SU-DHL-6 (cell line): Measurements from ENCODE around the gene TC2N.

ENCODE experiments used
- H2AFZ ChIP-seq: fragments of 200-600 bp; sonication (generic); 2 replicates; pipeline ENCODE4 v1.6.1; 2014; ENCODE audit warnings: low read depth, mild to moderate bottlenecking, moderate library complexity, mixed read lengths, antibody characterized with exemption, low read length; ENCODE audit not compliant: severe bottlenecking
- H3F3A ChIP-seq: fragments of 200-600 bp; shearing (Covaris generic); 2 replicates; pipeline ENCODE4 v1.6.0; 2016; ENCODE audit warnings: antibody characterized with exemption, mild to moderate bottlenecking; ENCODE audit not compliant: insufficient read depth
- H3K27ac ChIP-seq: fragments of 200-600 bp; sonication (generic); 2 replicates; pipeline ENCODE4 v1.5.1; 2016; ENCODE audit warnings: low read depth, mild to moderate bottlenecking, low read length, moderate library complexity, mixed read lengths
- H3K27me3 ChIP-seq: fragments of 200-600 bp; sonication (generic), shearing (Covaris generic); 2 replicates; pipeline ENCODE4 v1.6.0; 2014; ENCODE audit warnings: mild to moderate bottlenecking, low read length
- H3K36me3 ChIP-seq: fragments of 200-600 bp; sonication (generic); 2 replicates; pipeline ENCODE4 v1.6.1; 2014; ENCODE audit warnings: mild to moderate bottlenecking, low read length, mixed read lengths
- H3K4me2 ChIP-seq: fragments of 300-600, 200-600 bp; shearing (Covaris generic), sonication (generic); 2 replicates; pipeline ENCODE4 v1.6.0; 2014; ENCODE audit warnings: low read length, low read depth, mild to moderate bottlenecking; ENCODE audit not compliant: poor library complexity, severe bottlenecking
- H3K4me3 ChIP-seq: fragments of 200-600 bp; sonication (generic); 2 replicates; pipeline ENCODE4 v1.5.1; 2014; ENCODE audit warnings: antibody characterized with exemption, low read length, mild to moderate bottlenecking, mixed read lengths; ENCODE audit not compliant: insufficient read depth, poor library complexity, severe bottlenecking
- H3K79me2 ChIP-seq: fragments of 200-600 bp; sonication (generic); 2 replicates; pipeline ENCODE4 v1.6.1; 2014; ENCODE audit warnings: mild to moderate bottlenecking, low read length, moderate library complexity; ENCODE audit not compliant: insufficient read depth
- H3K9ac ChIP-seq: fragments of 200-600 bp; sonication (generic); 2 replicates; pipeline ENCODE4 v1.7.0; 2014; ENCODE audit warnings: mild to moderate bottlenecking, low read length
- H3K9me2 ChIP-seq: fragments of 200-600 bp; sonication (generic); replicated peaks from 2 replicates; pipeline ENCODE4 v1.6.1; 2014; ENCODE audit warnings: low read length; ENCODE audit not compliant: insufficient read depth
- H3K9me3 ChIP-seq: fragments of 200-600 bp; sonication (generic); 2 replicates; pipeline ENCODE4 v1.6.1; 2014; ENCODE audit warnings: low read length, mixed read lengths; ENCODE audit not compliant: insufficient read depth
- H4K20me1 ChIP-seq: fragments of 200-600 bp; sonication (generic); 2 replicates; pipeline ENCODE4 v1.6.1; 2014; ENCODE audit warnings: low read depth, mild to moderate bottlenecking, antibody characterized with exemption, low read length, moderate library complexity, mixed read lengths
- EZH2phosphoT487 ChIP-seq: fragments of 200-600 bp; sonication (generic), shearing (Covaris generic); conservative IDR thresholded peaks from 2 replicates; pipeline ENCODE4 v1.6.1; 2018; ENCODE audit warnings: mild to moderate bottlenecking, antibody characterized with exemption, low read length, moderate library complexity, mixed read lengths
- TF ChIP-seq, protein P1 (sequence below): fragments of 200-600 bp; sonication (generic); IDR thresholded peaks from one replicate; pipeline ENCODE4 v1.5.1; 2017; ENCODE audit warnings: antibody characterized with exemption, mild to moderate bottlenecking, low read length, moderate library complexity; ENCODE audit not compliant: insufficient read depth, poor library complexity, severe bottlenecking

Gene TC2N

DNA sequence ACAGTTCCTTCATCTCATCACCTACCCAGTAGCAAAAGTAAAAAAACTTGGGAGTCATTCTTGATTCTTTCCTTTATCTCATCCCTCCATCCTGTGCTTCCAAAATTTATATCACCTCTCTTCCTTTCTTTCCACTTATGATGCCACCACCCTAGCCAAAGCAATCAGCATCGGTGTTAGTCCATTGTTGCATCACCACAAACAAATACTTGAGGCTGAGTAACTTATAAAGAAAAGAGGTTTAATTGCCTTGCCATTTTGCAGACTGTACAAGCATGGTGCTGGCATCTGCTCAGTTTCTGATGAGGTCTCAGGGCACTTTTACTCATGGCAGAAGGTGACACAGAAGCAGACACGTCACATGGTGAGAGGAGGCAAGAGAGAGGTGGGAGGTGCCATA, 115.6 kb downstream of the TC2N start:
- Histone ChIP-seq H3K4me2 (no peak overlapping the region), H3K9ac (no peak overlapping the region), H2AFZ (no peak overlapping the region), H3F3A (no peaks in the 10 kb centered on the region), H3K36me3 (no peaks in the 10 kb centered on the region), H3K9me3 (no peaks in the 10 kb centered on the region), H3K27me3 (no peaks in the 10 kb centered on the region; the same call in 1 of the 2 replicates), H3K27ac (no peak overlapping the region), H3K4me3 (no peak overlapping the region), H3K9me2 (no peaks in the 10 kb centered on the region), H4K20me1 (no peaks in the 10 kb centered on the region), H3K79me2 (no peaks in the 10 kb centered on the region)
- TF ChIP-seq, protein P1, sequence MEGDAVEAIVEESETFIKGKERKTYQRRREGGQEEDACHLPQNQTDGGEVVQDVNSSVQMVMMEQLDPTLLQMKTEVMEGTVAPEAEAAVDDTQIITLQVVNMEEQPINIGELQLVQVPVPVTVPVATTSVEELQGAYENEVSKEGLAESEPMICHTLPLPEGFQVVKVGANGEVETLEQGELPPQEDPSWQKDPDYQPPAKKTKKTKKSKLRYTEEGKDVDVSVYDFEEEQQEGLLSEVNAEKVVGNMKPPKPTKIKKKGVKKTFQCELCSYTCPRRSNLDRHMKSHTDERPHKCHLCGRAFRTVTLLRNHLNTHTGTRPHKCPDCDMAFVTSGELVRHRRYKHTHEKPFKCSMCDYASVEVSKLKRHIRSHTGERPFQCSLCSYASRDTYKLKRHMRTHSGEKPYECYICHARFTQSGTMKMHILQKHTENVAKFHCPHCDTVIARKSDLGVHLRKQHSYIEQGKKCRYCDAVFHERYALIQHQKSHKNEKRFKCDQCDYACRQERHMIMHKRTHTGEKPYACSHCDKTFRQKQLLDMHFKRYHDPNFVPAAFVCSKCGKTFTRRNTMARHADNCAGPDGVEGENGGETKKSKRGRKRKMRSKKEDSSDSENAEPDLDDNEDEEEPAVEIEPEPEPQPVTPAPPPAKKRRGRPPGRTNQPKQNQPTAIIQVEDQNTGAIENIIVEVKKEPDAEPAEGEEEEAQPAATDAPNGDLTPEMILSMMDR: no peak
- no peak for TF ChIP-seq EZH2phosphoT487

DNA sequence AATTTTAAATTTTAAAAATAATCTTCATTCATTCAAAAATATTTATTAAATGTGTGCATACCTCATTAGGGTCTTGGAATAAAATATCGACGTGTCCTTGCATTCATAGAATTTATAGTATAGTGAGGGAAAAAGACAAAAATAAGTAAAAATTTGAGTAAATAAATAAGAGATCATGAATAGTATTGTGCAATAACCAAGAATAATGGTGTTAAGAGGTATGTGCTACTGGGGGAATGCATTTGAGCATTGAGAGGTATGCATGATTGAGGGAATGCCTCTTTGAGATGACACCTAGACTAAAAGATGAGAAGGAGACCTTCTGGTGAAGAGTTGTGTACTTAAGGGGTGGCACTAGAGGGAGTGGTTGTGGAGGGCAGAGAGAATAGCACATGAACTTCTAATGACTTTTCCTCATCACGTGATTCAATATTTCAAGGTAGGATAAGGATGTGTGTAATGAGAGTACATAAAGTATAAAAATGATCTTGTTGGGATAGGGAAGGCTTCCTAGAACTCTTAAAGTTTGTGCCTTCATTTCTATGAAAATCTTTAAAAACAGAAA, 116.6 kb downstream of the TC2N start:
- no peaks in the 10 kb centered on the region for H3K9me2 ChIP-seq
- TF ChIP-seq EZH2phosphoT487: no peak
- TF ChIP-seq, protein P1: no peak
- no peaks in the 10 kb centered on the region for H3K9me3 ChIP-seq
- no peaks in the 10 kb centered on the region for H4K20me1 ChIP-seq
- no peak overlapping the region for H3K27ac ChIP-seq
- no peaks in the 10 kb centered on the region for H3K36me3 ChIP-seq
- no peak overlapping the region for H3K9ac ChIP-seq
- no peak overlapping the region for H2AFZ ChIP-seq
- no peaks in the 10 kb centered on the region for H3K79me2 ChIP-seq
- no peak overlapping the region for H3K4me3 ChIP-seq
- H3K4me2 ChIP-seq: no peak overlapping the region
- no peaks in the 10 kb centered on the region for H3F3A ChIP-seq
- H3K27me3 ChIP-seq: no peaks in the 10 kb centered on the region; the same call in 1 of the 2 replicates

DNA sequence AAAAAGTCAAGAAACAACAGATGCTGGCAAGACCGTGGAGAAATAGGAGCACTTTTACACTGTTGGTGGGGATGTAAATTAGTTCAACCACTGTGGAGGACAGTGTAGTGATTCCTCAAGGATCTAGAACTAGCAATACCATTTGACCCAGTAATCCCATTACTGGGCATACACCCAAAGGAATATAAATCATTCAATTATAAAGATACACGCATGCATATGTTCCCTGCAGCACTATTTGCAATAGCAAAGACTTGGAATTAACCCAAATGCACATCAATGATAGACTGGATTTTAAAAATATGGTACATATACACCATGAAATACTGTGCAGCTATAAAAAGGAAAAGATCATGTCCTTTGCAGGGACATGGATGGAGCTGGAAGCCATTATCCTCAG, 117.5 kb downstream of the TC2N start:
- Histone ChIP-seq H3F3A (no peaks in the 10 kb centered on the region), H3K27me3 (no peaks in the 10 kb centered on the region; the same call in 1 of the 2 replicates), H3K4me2 (no peak overlapping the region), H3K36me3 (no peaks in the 10 kb centered on the region), H3K9me2 (no peaks in the 10 kb centered on the region), H4K20me1 (no peaks in the 10 kb centered on the region), H3K27ac (no peak overlapping the region), H3K79me2 (no peaks in the 10 kb centered on the region), H2AFZ (no peak overlapping the region), H3K4me3 (no peak overlapping the region), H3K9me3 (no peaks in the 10 kb centered on the region), H3K9ac (no peak overlapping the region)
- TF ChIP-seq, protein P1: no peak
- no peak for TF ChIP-seq EZH2phosphoT487

DNA sequence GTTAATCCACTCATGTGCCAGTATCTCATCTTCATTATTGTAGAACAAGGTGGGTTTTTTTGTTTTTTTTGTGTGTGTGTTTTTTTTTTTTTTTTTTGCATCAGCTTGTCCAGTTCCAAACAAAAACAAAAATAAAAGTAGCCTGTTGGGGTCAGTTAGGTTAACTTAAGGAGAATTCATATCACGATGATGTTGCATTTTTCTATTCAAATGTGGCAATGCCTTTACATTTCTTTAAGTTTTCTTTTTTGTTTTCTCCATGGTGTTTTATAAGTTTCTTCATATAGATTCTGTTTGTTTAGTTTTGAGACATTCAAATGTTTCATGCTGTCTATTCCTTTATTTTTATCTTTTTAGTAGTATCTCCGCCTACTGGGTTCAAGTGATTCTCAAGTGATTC, 119.3 kb downstream of the TC2N start:
- Histone ChIP-seq H4K20me1 (no peaks in the 10 kb centered on the region), H3K27me3 (no peaks in the 10 kb centered on the region; the same call in 1 of the 2 replicates), H3K4me3 (no peak overlapping the region), H3K79me2 (no peaks in the 10 kb centered on the region), H3K9ac (no peak overlapping the region), H3K9me3 (no peaks in the 10 kb centered on the region), H3K4me2 (no peak overlapping the region), H3K36me3 (no peaks in the 10 kb centered on the region), H3K27ac (no peak overlapping the region), H2AFZ (no peak overlapping the region), H3K9me2 (no peaks in the 10 kb centered on the region), H3F3A (no peaks in the 10 kb centered on the region)
- no peak for TF ChIP-seq EZH2phosphoT487
- TF ChIP-seq, protein P1: no peak
